ENCODE results near the gene NADSYN1. TPM values are rescaled to one million over a fixed set of nuclear protein-coding genes. Genes with fewer than 3 reads are reported as not detected.
"Not testable (repeated sequence)": the region's sequence is repeated elsewhere in the genome, so short reads cannot be mapped to it uniquely, and the experiment has no call there.

Gene NADSYN1
- total RNA-seq, 1 experiment from 2014 or later, result 91.3 TPM

- Mint-ChIP-seq H3K27me3 (ENCODE audit: insufficient read depth, unreplicated experiment) (no peaks in the 10 kb centered on the region), H3K27ac (ENCODE audit: unreplicated experiment) (no peak overlapping the region), H3K4me3 (ENCODE audit: unreplicated experiment) (no peak overlapping the region), H3K9me3 (ENCODE audit: unreplicated experiment) (peaks cover 4% of the 10 kb centered on the region), H3K36me3 (ENCODE audit: insufficient read depth, unreplicated experiment) (no peaks in the 10 kb centered on the region), H3K4me1 (ENCODE audit: low read depth, unreplicated experiment) (peaks cover 24% of the 10 kb centered on the region)
- no peak for TF ChIP-seq CTCF (IDR thresholded peaks at IDR 0.05; ENCODE audit: insufficient read depth in 1 of 2, low read depth in 1 of 2, low read length in 1 of 2, severe bottlenecking in 1 of 2, unreplicated experiment in 1 of 2)
- CTCF ChIA-PET, result interaction anchor here (0.9 kb wide), 1 partner anchor 37 kb away, joined by 3 read pairs; no protein-coding TSS in a partner anchor
- Histone ChIP-seq H3K4me1 (peaks cover 19% of the 10 kb centered on the region), H3K36me3 (ENCODE audit: control insufficient read depth, insufficient read depth, low read length) (no peaks in the 10 kb centered on the region), H3K27me3 (replicated peaks; ENCODE audit: control insufficient read depth, insufficient read depth, low read length) (no peaks in the 10 kb centered on the region), H3K4me3 (ENCODE audit: low read depth, low read length) (no peak overlapping the region), H3K9me3 (no peaks in the 10 kb centered on the region)
- intact Hi-C loops (cut with micrococcal nuclease; ENCODE audit: unreplicated experiment), result no loop called here
- POLR2A ChIA-PET, result no interaction called here
- peak in 1 of 2 experiments; percentile 30 for DNase-seq
- no TSS peak for BruUV-seq (replicated peaks)
Measured at GRCh38 chr11:71525938-71526495, 73.0 kb downstream of the NADSYN1 start.

GRCh38 chr11:71526796-71527575, 74.0 kb downstream of the NADSYN1 start, which contains the start of gene KRTAP5-7:
TSS of gene KRTAP5-7 (plus strand) at chr11:71527267. CDS start at chr11:71527301, 34 bp downstream.
- not testable (repeated sequence) for H3K27ac Mint-ChIP-seq (ENCODE audit: unreplicated experiment)

GRCh38 chr11:71527576-71528210, 74.7 kb downstream of the NADSYN1 start:
- Mint-ChIP-seq H3K36me3 (ENCODE audit: insufficient read depth, unreplicated experiment) (no peaks in the 10 kb centered on the region), H3K27me3 (ENCODE audit: insufficient read depth, unreplicated experiment) (no peaks in the 10 kb centered on the region), H3K4me1 (ENCODE audit: low read depth, unreplicated experiment) (peaks cover 24% of the 10 kb centered on the region), H3K27ac (ENCODE audit: unreplicated experiment) (no peak overlapping the region), H3K4me3 (ENCODE audit: unreplicated experiment) (no peak overlapping the region), H3K9me3 (ENCODE audit: unreplicated experiment) (no peaks in the 10 kb centered on the region)
- peak in 1 of 2 experiments; percentile 27 for DNase-seq
- Histone ChIP-seq H3K4me3 (ENCODE audit: low read depth, low read length) (no peak overlapping the region), H3K36me3 (ENCODE audit: control insufficient read depth, insufficient read depth, low read length) (no peaks in the 10 kb centered on the region), H3K9me3 (no peaks in the 10 kb centered on the region), H3K27me3 (replicated peaks; ENCODE audit: control insufficient read depth, insufficient read depth, low read length) (no peaks in the 10 kb centered on the region), H3K4me1 (peaks cover 19% of the 10 kb centered on the region)
- no TSS peak for BruUV-seq (replicated peaks)
- intact Hi-C loops (cut with micrococcal nuclease; ENCODE audit: unreplicated experiment), result no loop called here
- ChIA-PET CTCF (interaction anchor here (0.6 to 0.7 kb wide), 2 partner anchors 36 to 1044 kb away, joined by 3 to 7 read pairs; no protein-coding TSS in a partner anchor), POLR2A (interaction anchor here (0.6 kb wide), 1 partner anchor 574 kb away, joined by 3 read pairs; no protein-coding TSS in a partner anchor)
- no peak for TF ChIP-seq CTCF (IDR thresholded peaks at IDR 0.05; ENCODE audit: insufficient read depth in 1 of 2, low read depth in 1 of 2, low read length in 1 of 2, severe bottlenecking in 1 of 2, unreplicated experiment in 1 of 2)

More at GRCh38 chr11:71526796-71527575, 74.0 kb downstream of the NADSYN1 start, which contains the start of gene KRTAP5-7:
- H3K27me3 Mint-ChIP-seq (ENCODE audit: insufficient read depth, unreplicated experiment); H3K27me3 ChIP-seq (replicated peaks; ENCODE audit: control insufficient read depth, insufficient read depth, low read length); BruUV-seq (replicated peaks); H3K4me3 Mint-ChIP-seq (ENCODE audit: unreplicated experiment); H3K36me3 ChIP-seq (ENCODE audit: control insufficient read depth, insufficient read depth, low read length); H3K9me3 Mint-ChIP-seq (ENCODE audit: unreplicated experiment); H3K36me3 Mint-ChIP-seq (ENCODE audit: insufficient read depth, unreplicated experiment); H3K4me3 ChIP-seq (ENCODE audit: low read depth, low read length); POLR2A ChIA-PET; intact Hi-C loops (cut with micrococcal nuclease; ENCODE audit: unreplicated experiment); H3K9me3 ChIP-seq: not testable (repeated sequence)
- DNase-seq, result peak in 1 of 2 experiments; percentile 26
- CTCF ChIA-PET, result interaction anchor here (0.6 to 0.9 kb wide), 4 partner anchors 36 to 1043 kb away, joined by 3 to 7 read pairs (median 4); no protein-coding TSS in a partner anchor
- H3K4me1 Mint-ChIP-seq (ENCODE audit: low read depth, unreplicated experiment), result peaks cover 24% of the 10 kb centered on the region
- H3K4me1 ChIP-seq, result peaks cover 19% of the 10 kb centered on the region

Data from Caco-2 (cell line).